ENCODE data around the gene TRIL.

GRCh38 chr7:28980451-28981160 lies 22.5 kb upstream of the TRIL start:
- TF ChIP-seq CTCF (IDR thresholded peaks at IDR 0.05; ENCODE audit: poor library complexity), result no peak
- TF ChIP-seq EZH2phosphoT487 (IDR thresholded peaks at IDR 0.05; ENCODE audit: low read depth, severe bottlenecking, unreplicated experiment), result no peak

All from hepatocyte (in vitro differentiated cells).